Panc1 (cell line): ENCODE data around the gene SLC44A1. TPM values are rescaled to one million over a fixed set of nuclear protein-coding genes. Genes with fewer than 3 reads are reported as not detected.

Experiments
- ATAC-seq: fragments of 200-7000 bp; cut with Tn5 transposase; 2 replicates; pipeline ENCODE4 v1.9.1; 2020; ENCODE audit warnings: mild to moderate bottlenecking, moderate library complexity
- BruUV-seq: library from RNA; stranded (reverse); fragments of 400-500 nt; replicated peaks from 2 replicates; lab custom pipeline; 2021; lab: Mats Ljungman, UMichigan
- CTCF ChIA-PET: fragments of 300-600 bp; sonication (Branson Sonifier 250); formaldehyde crosslinking; loops from one replicate; lab custom pipeline; 2022; ENCODE audit warnings: antibody characterized with exemption; lab: Charles Lee
- POLR2A ChIA-PET: fragments of 300-600 bp; sonication (Branson Sonifier 250); formaldehyde crosslinking; loops from one replicate; lab custom pipeline; 2022; ENCODE audit warnings: antibody characterized with exemption; lab: Charles Lee
- DNase-seq: peaks from one replicate; pipeline ENCODE4 v3.0.0-alpha.2; 2010; ENCODE audit warnings: low read depth, low spot score
- H3K27ac ChIP-seq: 2 replicates; pipeline ENCODE4 v1.5.1; 2011; ENCODE audit warnings: mild to moderate bottlenecking, low read length, inconsistent platforms
- H3K27me3 ChIP-seq: fragments of 200-500 bp; sonication (Bioruptor generic); 2 replicates; pipeline ENCODE4 v1.6.0; 2014; ENCODE audit warnings: low read length, inconsistent platforms; ENCODE audit not compliant: control insufficient read depth, insufficient read depth
- H3K36me3 ChIP-seq: fragments of 200-500 bp; sonication (Bioruptor generic); 2 replicates; pipeline ENCODE4 v1.5.1; 2014; ENCODE audit warnings: inconsistent platforms, mild to moderate bottlenecking, low read length, moderate library complexity; ENCODE audit not compliant: control insufficient read depth, insufficient read depth
- H3K4me1 ChIP-seq: 2 replicates; pipeline ENCODE4 v1.5.1; 2011; ENCODE audit warnings: inconsistent platforms, mild to moderate bottlenecking, low read length, moderate library complexity; ENCODE audit not compliant: control insufficient read depth, insufficient read depth
- H3K4me3 ChIP-seq, 2 experiments: 2 replicates each; pipeline ENCODE4 v1.5.1; 2011 to 2012; ENCODE audit warnings: low read depth in 2 of 2, low read length in 2 of 2, mild to moderate bottlenecking in 2 of 2, inconsistent platforms in 1 of 2, moderate library complexity in 1 of 2
- H3K9me3 ChIP-seq: fragments of 200-500 bp; sonication (Bioruptor generic); 2 replicates; pipeline ENCODE4 v1.5.1; 2014; ENCODE audit warnings: low read depth, mild to moderate bottlenecking, inconsistent platforms, low read length, moderate library complexity; ENCODE audit not compliant: control insufficient read depth, insufficient read depth
- CTCF ChIP-seq: fragments of 450-650 bp; IDR thresholded peaks from 2 replicates; pipeline ENCODE4 v1.5.1; 2017; ENCODE audit warnings: mild to moderate bottlenecking
- POLR2AphosphoS5 ChIP-seq: IDR thresholded peaks from 2 replicates; pipeline ENCODE4 v1.6.1; 2012; ENCODE audit warnings: mild to moderate bottlenecking, low read depth, low read length, moderate library complexity
- REST ChIP-seq, 2 experiments: IDR thresholded peaks; 2 replicates each; pipeline ENCODE4 v1.6.1; 2011 to 2012; ENCODE audit warnings: low read depth in 2 of 2, control low read depth in 1 of 2, low read length in 1 of 2, mild to moderate bottlenecking in 1 of 2, moderate library complexity in 1 of 2; ENCODE audit not compliant: insufficient read depth in 1 of 2
- SIN3A ChIP-seq: IDR thresholded peaks from 2 replicates; pipeline ENCODE4 v1.6.1; 2012; ENCODE audit warnings: low read depth, mild to moderate bottlenecking, low read length, moderate library complexity, borderline replicate concordance; ENCODE audit not compliant: insufficient read depth
- TCF7L2 ChIP-seq: IDR thresholded peaks from 2 replicates; pipeline ENCODE4 v1.6.1; 2011; ENCODE audit warnings: mild to moderate bottlenecking, low read depth, low read length, inconsistent platforms
- in situ Hi-C: cut with HindIII; loops from 2 replicates; pipeline ENCODE4 v1.10.0; 2016; ENCODE audit warnings: low sequenced_read_pairs, low pct_unique_long_range_greater_than_20kb
- intact Hi-C: fragments of 100-400 bp; cut with micrococcal nuclease; formaldehyde crosslinking; loops from one replicate; pipeline ENCODE4 v1.10.0; 2022; ENCODE audit not compliant: unreplicated experiment
- total RNA-seq: library from RNA; stranded (reverse); gene quantifications from one replicate; pipeline ENCODE4 v1.2.1, GENCODE V29; 2021; ENCODE audit not compliant: unreplicated experiment

The SLC44A1 gene
- total RNA-seq, 1 experiment from 2014 or later: 8.7 TPM

- DNase-seq (no peak), ATAC-seq (no peak)
- Histone ChIP-seq H3K4me3 (no peak overlapping the region), H3K27ac (no peak overlapping the region), H3K4me1 (no peaks in the 10 kb centered on the region), H3K9me3 (no peaks in the 10 kb centered on the region), H3K36me3 (no peaks in the 10 kb centered on the region), H3K27me3 (no peaks in the 10 kb centered on the region)
- ChIA-PET POLR2A (no interaction called here), CTCF (no interaction called here)
- in situ Hi-C loops (no loop called here), intact Hi-C loops (no loop called here)
- no TSS peak for BruUV-seq
- TF ChIP-seq TCF7L2 (no peak), SIN3A (no peak), POLR2AphosphoS5 (no peak), CTCF (no peak), REST (IDR thresholded peaks at IDR 0.05; ENCODE audit: insufficient read depth in 1 of 2, low read depth in 2 of 2, low read length in 1 of 2) (no peak)
These were observed 27.8 kb upstream of the SLC44A1 start for GRCh38 chr9:105216440-105217178.

- Histone ChIP-seq H3K4me3 (no peak overlapping the region), H3K36me3 (no peaks in the 10 kb centered on the region), H3K9me3 (no peaks in the 10 kb centered on the region), H3K27ac (no peak overlapping the region), H3K4me1 (no peaks in the 10 kb centered on the region), H3K27me3 (no peaks in the 10 kb centered on the region)
- intact Hi-C loops (no loop called here), in situ Hi-C loops (no loop called here)
- no TSS peak for BruUV-seq
- no peak for TF ChIP-seq TCF7L2
- TF ChIP-seq POLR2AphosphoS5: no peak
- no peak for TF ChIP-seq CTCF
- TF ChIP-seq SIN3A: no peak
- TF ChIP-seq REST (IDR thresholded peaks at IDR 0.05; ENCODE audit: insufficient read depth in 1 of 2, low read depth in 2 of 2, low read length in 1 of 2): no peak
- ChIA-PET POLR2A (no interaction called here), CTCF (no interaction called here)
- DNase-seq (no peak), ATAC-seq (no peak)
These were observed 25.8 kb upstream of the SLC44A1 start for GRCh38 chr9:105218673-105219072.
